Measurements from ENCODE around the gene ALMS1.
A peak's percentile ranks its signal among the peaks of the same experiment; 100 is the strongest.

Gene ALMS1

GRCh38 chr2:73370348-73370747 lies 15.3 kb upstream of the ALMS1 start:
- ChIA-PET POLR2A (no interaction called here), CTCF (interaction anchor here (1.2 kb wide), 1 partner anchor 10 kb away, joined by 3 read pairs; no protein-coding TSS in a partner anchor)
- TF ChIP-seq HDGF (IDR thresholded peaks at IDR 0.05; ENCODE audit: borderline replicate concordance) (no peak), L3MBTL2 (conservative IDR thresholded peaks at IDR 0.05) (no peak), ELF4 (IDR thresholded peaks at IDR 0.05) (no peak), FOXM1 (IDR thresholded peaks at IDR 0.05; ENCODE audit: borderline replicate concordance) (no peak), TARDBP (IDR thresholded peaks at IDR 0.05) (no peak), SUZ12 (IDR thresholded peaks at IDR 0.05) (no peak), NFRKB (IDR thresholded peaks at IDR 0.05) (no peak), LEF1 (IDR thresholded peaks at IDR 0.05; ENCODE audit: borderline replicate concordance) (no peak), ARNT (IDR thresholded peaks at IDR 0.05) (no peak), SP1 (IDR thresholded peaks at IDR 0.05) (no peak)
- DNase-seq (ENCODE audit: extremely low spot score), result no peak

GRCh38 chr2:73373344-73373743 lies 12.3 kb upstream of the ALMS1 start:
- POLR2A ChIA-PET, result no interaction called here
- DNase-seq (ENCODE audit: extremely low spot score), result no peak

GRCh38 chr2:73374269-73374668 lies 11.4 kb upstream of the ALMS1 start:
- CTCF ChIA-PET, result no interaction called here
- POLR2A ChIA-PET, result no interaction called here
- DNase-seq (ENCODE audit: extremely low spot score), result no peak
- TF ChIP-seq FOXA1 (IDR thresholded peaks at IDR 0.05) (no peak), ARNT (IDR thresholded peaks at IDR 0.05) (no peak), SP1 (IDR thresholded peaks at IDR 0.05) (no peak), LEF1 (IDR thresholded peaks at IDR 0.05; ENCODE audit: borderline replicate concordance) (no peak), FOXK2 (IDR thresholded peaks at IDR 0.05) (no peak), NFRKB (IDR thresholded peaks at IDR 0.05) (no peak), CTBP1 (IDR thresholded peaks at IDR 0.05; ENCODE audit: borderline replicate concordance) (no peak), FOXM1 (IDR thresholded peaks at IDR 0.05; ENCODE audit: borderline replicate concordance) (no peak), HDGF (IDR thresholded peaks at IDR 0.05; ENCODE audit: borderline replicate concordance) (no peak), L3MBTL2 (conservative IDR thresholded peaks at IDR 0.05) (no peak)

More at GRCh38 chr2:73373344-73373743, 12.3 kb upstream of the ALMS1 start:
- CTCF ChIA-PET, result no interaction called here
- TF ChIP-seq CTBP1 (IDR thresholded peaks at IDR 0.05; ENCODE audit: borderline replicate concordance), result no peak

- POLR2A ChIA-PET, result interaction anchor here (1.6 kb wide), 1 partner anchor 9 kb away, joined by 4 read pairs; the partner anchor contains the start of gene ALMS1
- no peak for TF ChIP-seq CTBP1 (IDR thresholded peaks at IDR 0.05; ENCODE audit: borderline replicate concordance)
- no peak for TF ChIP-seq ZNF384 (IDR thresholded peaks at IDR 0.05)
- no peak for TF ChIP-seq PKNOX1 (IDR thresholded peaks at IDR 0.05)
- no peak for TF ChIP-seq FOXM1 (IDR thresholded peaks at IDR 0.05; ENCODE audit: borderline replicate concordance)
- no peak for TF ChIP-seq SUZ12 (IDR thresholded peaks at IDR 0.05)
- no peak for TF ChIP-seq NFRKB (IDR thresholded peaks at IDR 0.05)
- TF ChIP-seq FOXK2 (IDR thresholded peaks at IDR 0.05), result no peak
- no peak for TF ChIP-seq LEF1 (IDR thresholded peaks at IDR 0.05; ENCODE audit: borderline replicate concordance)
- TF ChIP-seq BHLHE40 (IDR thresholded peaks at IDR 0.05; ENCODE audit: borderline replicate concordance), result no peak
- no peak for TF ChIP-seq ARNT (IDR thresholded peaks at IDR 0.05)
- no peak for TF ChIP-seq HDGF (IDR thresholded peaks at IDR 0.05; ENCODE audit: borderline replicate concordance)
- no peak for TF ChIP-seq ELF4 (IDR thresholded peaks at IDR 0.05)
- no peak for TF ChIP-seq FOXA1 (IDR thresholded peaks at IDR 0.05)
- TF ChIP-seq SP1 (IDR thresholded peaks at IDR 0.05), result no peak
- no peak for TF ChIP-seq TARDBP (IDR thresholded peaks at IDR 0.05)
- no peak for TF ChIP-seq L3MBTL2 (conservative IDR thresholded peaks at IDR 0.05)
- CTCF ChIA-PET, result no interaction called here
- DNase-seq (ENCODE audit: extremely low spot score), result no peak
Observed at GRCh38 chr2:73376681-73377080, 9.0 kb upstream of the ALMS1 start.

GRCh38 chr2:73383036-73383435 lies 2.6 kb upstream of the ALMS1 start:
- ChIA-PET CTCF (no interaction called here), POLR2A (interaction anchor here (0.6 kb wide), 1 partner anchor 590 kb away, joined by 3 read pairs; no protein-coding TSS in a partner anchor)
- DNase-seq (ENCODE audit: extremely low spot score), result no peak
- no peak for TF ChIP-seq SP1 (IDR thresholded peaks at IDR 0.05)
- TF ChIP-seq HDGF (IDR thresholded peaks at IDR 0.05; ENCODE audit: borderline replicate concordance), result no peak
- no peak for TF ChIP-seq ARNT (IDR thresholded peaks at IDR 0.05)
- TF ChIP-seq CTBP1 (IDR thresholded peaks at IDR 0.05; ENCODE audit: borderline replicate concordance), result no peak
- TF ChIP-seq BHLHE40 (IDR thresholded peaks at IDR 0.05; ENCODE audit: borderline replicate concordance), result no peak
- TF ChIP-seq LEF1 (IDR thresholded peaks at IDR 0.05; ENCODE audit: borderline replicate concordance), result no peak
- no peak for TF ChIP-seq TARDBP (IDR thresholded peaks at IDR 0.05)
- no peak for TF ChIP-seq ELF4 (IDR thresholded peaks at IDR 0.05)
- no peak for TF ChIP-seq PKNOX1 (IDR thresholded peaks at IDR 0.05)
- no peak for TF ChIP-seq NFRKB (IDR thresholded peaks at IDR 0.05)
- no peak for TF ChIP-seq FOXM1 (IDR thresholded peaks at IDR 0.05; ENCODE audit: borderline replicate concordance)
- TF ChIP-seq SUZ12 (IDR thresholded peaks at IDR 0.05), result no peak
- TF ChIP-seq ZNF384 (IDR thresholded peaks at IDR 0.05), result no peak
- no peak for TF ChIP-seq FOXA1 (IDR thresholded peaks at IDR 0.05)
- TF ChIP-seq FOXK2 (IDR thresholded peaks at IDR 0.05), result no peak

GRCh38 chr2:73385123-73385503 lies 523 bp upstream of the ALMS1 start:
- no peak for DNase-seq (ENCODE audit: extremely low spot score)
- ChIA-PET POLR2A (interaction anchor here (0.6 to 1.2 kb wide), 2 partner anchors 8 to 165 kb away, joined by 3 to 4 read pairs; no protein-coding TSS in a partner anchor), CTCF (no interaction called here)
- TF ChIP-seq SUZ12 (IDR thresholded peaks at IDR 0.05), result no peak

GRCh38 chr2:73386342-73386868 lies 769 bp downstream of the ALMS1 start:
- POLR2A ChIA-PET, result interaction anchor here (1.1 kb wide), 3 partner anchors 60 to 152 kb away, joined by 3 to 4 read pairs (median 3); partner anchors contain the start of gene CCT7
- CTCF ChIA-PET, result no interaction called here
- DNase-seq (ENCODE audit: extremely low spot score), result no peak
- TF ChIP-seq NFRKB (IDR thresholded peaks at IDR 0.05) (no peak), L3MBTL2 (conservative IDR thresholded peaks at IDR 0.05) (0 out of 2 replicates have a peak, but pooled peaks have one; percentile 1), CTBP1 (IDR thresholded peaks at IDR 0.05; ENCODE audit: borderline replicate concordance) (no peak)
